ENCODE data around the gene SLC43A1.

- TF ChIP-seq CTCF (conservative IDR thresholded peaks at IDR 0.05) = no peak
- no peak for TF ChIP-seq ZFX (IDR thresholded peaks at IDR 0.05)
Observed at GRCh38 chr11:57479021-57479663, 36.4 kb downstream of the SLC43A1 start.

Measured in C4-2B (cell line).